Fibroblast of peridontal ligament (primary cell): ENCODE measurements around the gene PPM1N.
"Not testable (repeated sequence)": the region's sequence is repeated elsewhere in the genome, so short reads cannot be mapped to it uniquely, and the experiment has no call there.

Experiments
- DNase-seq: peaks from one replicate; pipeline ENCODE4 v3.0.0-alpha.2; 2010; ENCODE audit errors: extremely low read depth

PPM1N gene

DNA sequence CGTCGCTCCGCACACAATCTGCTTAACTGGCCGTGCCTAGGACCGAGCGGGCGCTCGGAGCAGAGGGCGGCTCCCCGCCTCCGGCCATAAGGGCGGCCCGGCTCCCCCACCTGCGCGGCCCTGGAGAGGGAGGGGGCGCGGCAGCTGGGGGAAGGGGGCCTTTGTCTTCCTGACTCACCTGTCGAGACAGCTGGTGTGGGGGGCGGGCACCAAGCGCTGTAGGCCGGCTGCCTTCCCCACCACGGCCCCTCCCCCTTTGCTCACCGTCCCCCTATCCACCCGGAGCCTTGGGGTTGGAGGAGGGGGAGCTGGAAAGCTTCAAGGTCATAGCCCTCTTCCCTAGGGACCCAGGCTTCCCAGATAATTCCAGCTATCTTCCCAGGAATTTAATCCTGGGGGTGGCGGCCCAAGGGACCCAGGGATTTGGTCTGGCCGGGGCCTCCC lies 10.2 kb downstream of the PPM1N start:
- DNase-seq, result no peak

DNA sequence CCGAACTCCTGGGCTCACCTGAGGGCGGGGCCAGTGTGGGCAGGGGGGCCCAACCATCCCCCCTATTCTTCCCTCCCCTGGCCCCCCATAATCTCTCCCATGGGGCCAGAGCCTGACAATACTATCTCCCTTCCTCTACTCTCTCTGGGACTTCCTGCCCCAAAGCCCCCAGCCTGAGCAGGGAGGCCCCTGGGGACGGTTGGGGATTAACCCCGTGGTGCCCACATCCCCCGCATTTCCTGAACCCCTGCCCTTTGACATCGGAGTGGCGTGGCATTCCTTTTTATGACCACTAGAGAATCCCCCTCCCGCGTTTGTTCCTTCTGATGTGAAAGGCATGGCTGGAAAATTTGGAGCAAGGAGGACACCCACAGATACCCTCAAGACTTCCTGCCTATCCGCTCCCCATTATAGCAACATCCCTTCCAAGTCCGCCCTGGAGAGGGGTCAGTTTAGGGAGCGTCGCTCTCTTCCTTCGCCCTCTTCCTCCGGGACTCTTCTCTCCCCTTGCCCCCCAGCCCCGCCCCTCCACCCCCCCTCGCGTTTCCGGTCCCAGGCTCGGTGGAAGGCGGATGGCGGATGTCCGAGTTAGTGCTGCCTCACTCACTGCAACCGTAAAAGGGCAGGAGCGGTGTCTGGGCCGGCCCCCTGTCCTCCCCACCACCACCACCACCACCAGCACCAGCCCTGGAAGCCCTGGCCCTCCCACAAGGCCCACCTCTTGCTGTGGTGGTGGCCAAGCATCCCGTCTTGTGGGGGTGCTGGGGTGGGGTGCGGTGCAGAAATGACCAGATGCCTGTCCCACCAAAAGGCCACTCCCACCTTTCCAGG lies 10.8 kb downstream of the PPM1N start:
- DNase-seq, result peak; percentile 41

GRCh38 chr19:45509692-45510015 lies 11.4 kb downstream of the PPM1N start:
- no peak for DNase-seq

DNA sequence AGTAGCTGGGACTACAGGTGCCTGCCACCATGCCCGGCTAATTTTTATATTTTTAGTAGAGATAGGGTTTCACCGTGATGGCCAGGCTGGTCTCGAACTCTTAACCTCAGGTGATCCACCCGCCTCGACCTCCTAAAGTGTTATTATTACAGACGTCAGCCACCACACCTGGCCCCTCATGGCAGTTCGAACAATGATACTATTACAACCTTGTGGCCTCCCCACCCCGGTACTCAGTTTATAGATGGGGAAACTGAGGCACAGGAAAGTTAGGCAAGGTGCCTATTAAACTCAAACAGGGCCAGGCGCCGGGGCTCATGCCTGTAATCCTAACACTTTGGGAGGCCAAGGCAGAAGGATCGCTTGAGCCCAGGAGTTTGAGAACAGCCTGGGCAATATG lies 12.1 kb downstream of the PPM1N start:
- not testable (repeated sequence) for DNase-seq

DNA sequence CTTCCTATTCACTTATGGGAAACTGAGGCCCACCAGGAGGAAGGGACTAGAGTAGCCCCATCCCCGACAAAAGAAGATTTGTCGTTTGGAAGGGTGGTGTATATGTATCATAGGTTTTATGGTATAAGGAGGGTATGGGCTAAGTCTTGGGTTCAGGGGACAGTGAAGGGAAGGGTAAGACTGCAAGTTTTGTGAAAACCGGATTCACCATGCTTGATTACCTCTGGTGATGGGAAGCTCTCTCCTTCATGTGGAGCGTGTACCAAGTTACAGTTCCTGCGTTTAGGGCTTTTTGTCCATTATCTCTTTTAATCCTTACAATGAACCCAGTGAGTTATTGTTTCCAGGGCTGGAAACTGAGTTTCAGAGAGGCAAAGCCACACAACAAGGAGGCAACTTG lies 12.8 kb downstream of the PPM1N start:
- no peak for DNase-seq

- no peak for DNase-seq
These were observed 14.7 kb downstream of the PPM1N start for GRCh38 chr19:45512881-45513483.

DNA sequence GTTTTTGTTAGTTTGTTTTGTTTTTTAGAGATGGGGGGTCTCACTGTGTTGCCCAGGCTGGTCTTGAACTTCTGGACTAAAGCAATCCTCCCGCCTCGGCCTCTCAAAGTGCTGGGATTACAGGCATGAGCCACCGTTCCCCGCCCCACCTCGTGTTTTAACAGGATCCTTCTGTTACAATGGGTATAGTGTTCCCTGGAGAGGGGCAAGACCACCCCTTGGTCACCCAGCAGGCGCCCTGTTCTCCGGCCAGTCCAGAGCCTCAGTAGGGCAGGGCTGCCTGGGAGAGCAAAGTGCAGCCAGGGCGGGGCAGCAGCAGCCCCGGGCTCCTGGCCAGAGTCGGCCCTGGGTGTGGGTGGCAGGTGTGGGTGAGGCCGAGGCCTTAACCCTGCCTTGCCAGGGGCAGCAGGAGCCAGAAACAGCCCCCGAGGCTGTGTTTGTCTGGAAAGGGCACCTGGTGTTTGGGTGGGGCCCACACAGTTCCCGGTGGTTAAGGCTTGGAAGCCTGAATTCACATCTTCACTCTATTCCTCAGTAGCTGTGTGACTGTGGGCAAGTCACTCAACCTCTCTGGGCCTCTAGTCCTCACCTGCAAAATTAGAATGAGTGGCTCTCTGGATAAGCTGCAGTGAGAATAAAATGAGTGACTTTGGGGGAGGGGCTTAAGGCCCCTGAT lies 16.3 kb downstream of the PPM1N start:
- DNase-seq, result no peak

DNA sequence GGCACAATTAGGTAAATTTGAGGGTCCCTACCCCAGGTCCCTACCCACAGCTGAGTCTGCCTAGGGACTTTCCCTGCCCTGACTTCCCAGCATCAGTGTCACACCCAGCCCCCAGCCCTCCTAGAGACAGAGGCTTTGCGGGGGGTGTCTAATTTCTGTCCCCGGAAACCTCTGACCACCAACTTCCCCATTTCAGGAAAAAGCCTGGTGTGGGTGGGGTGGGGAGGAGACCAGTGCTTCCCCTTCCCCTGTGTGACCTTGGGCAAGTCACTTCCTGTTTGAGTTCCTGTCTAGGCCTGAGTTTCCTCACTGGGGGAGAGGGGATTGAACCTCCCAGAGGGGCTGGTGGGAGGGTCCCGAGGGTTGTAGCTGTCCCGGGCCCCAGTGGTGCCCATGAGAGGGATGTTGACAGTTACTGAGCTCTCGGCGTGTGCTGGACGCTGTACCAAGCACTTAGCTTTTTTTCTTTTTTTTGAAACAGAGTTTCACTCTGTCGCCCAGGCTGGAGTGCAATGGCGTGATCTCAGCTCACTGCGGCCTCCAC lies 16.9 kb downstream of the PPM1N start:
- no peak for DNase-seq

- DNase-seq, result no peak
These were observed 17.7 kb downstream of the PPM1N start for GRCh38 chr19:45515807-45516401.

DNA sequence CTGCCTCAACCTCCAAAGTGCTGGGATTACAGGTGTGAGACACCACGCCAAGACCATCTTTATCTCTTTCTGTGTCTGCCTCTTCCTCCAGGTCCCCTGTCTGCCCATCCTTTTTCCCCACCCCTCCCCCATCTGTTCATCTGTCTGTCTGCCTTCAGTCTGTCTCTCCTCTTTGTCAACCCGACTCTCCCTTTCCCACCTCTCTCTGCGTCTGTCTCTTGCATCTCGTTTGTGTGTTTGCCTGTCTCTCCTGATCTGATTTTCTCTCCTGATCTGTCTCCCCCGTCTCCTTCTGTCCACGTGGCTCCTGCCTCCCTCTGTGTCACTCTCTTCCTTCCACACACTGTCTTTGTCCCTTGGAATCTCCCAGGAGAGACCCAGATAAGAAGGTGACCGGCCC lies 19.0 kb downstream of the PPM1N start:
- no peak for DNase-seq

- no peak for DNase-seq
These were observed 19.6 kb downstream of the PPM1N start for GRCh38 chr19:45517641-45518468.

DNA sequence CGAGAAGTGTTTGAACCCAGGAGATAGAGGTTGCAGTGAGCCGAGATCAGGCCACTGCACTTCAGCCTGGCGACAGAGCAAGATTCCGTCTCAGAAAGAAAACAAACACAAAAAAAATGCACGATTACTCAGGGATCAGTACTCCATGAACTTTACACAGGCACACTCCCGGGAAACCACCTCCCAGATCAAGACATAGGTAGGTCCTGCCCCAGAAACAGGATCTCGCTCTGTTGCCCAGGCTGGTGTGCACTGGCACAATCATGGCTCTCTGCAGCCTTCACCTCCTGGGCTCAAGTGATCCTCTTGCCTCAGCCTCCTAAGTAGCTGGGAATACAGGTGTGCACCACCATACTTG lies 20.2 kb downstream of the PPM1N start:
- no peak for DNase-seq

DNA sequence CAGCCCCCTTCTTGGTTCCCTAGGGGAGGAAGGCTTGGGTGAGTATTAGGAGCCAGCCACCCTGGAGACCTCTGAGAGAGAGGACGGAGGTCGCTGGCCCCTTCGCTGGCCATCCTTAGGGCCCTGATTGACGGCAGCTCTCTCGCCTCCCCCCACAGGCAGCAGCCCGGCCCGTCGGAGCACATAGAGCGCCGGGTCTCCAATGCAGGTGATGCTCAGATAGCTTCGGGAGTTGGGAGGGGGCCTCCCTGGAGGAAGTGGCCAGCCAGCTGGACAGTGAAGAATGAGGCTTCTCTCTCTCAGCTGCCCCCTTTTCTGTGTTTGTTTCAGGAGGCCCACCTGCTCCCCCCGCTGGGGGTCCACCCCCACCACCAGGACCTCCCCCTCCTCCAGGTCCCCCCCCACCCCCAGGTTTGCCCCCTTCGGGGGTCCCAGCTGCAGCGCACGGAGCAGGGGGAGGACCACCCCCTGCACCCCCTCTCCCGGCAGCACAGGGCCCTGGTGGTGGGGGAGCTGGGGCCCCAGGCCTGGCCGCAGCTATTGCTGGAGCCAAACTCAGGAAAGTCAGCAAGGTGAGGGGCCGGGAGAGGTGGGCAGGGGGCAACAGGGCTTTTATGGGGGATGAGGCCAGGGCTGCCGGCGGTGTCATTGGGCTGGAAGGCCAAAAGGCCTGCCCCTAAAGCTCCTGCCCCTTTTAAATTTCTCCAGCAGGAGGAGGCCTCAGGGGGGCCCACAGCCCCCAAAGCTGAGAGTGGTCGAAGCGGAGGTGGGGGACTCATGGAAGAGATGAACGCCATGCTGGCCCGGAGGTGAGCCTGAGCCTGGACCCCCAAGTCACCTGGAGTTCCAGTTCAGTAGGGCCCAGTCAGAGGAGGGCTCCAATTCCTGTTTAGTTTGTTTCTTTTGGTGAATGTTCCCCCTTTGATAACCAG lies 24.0 kb downstream of the PPM1N start:
- DNase-seq, result no peak

DNA sequence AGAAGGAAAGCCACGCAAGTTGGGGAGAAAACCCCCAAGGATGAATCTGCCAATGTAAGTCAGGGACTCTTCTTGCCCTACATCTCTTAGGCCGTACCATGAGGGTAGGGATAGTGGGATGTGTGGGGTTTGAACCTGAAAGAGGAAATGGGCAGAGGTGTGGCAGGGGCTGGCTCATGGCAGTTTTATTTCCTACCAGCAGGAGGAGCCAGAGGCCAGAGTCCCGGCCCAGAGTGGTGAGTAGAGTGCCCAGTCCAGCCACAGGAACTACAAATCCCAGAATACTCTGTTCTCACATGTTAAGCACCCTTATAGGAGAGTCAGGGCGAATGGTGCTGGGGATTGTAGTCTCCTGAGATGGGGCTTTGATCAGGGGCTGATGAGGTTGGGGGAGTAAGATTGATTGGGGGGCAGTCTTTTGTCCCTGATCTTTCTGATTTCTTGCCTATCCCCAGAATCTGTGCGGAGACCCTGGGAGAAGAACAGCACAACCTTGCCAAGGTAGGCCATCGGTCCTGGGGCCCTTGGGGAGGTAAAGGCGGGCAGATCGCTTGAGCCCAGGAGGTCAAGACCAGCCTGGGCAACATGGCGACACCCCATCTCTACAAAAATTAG lies 25.5 kb downstream of the PPM1N start:
- peak; percentile 89 for DNase-seq

- DNase-seq, result no peak
These were observed 26.4 kb downstream of the PPM1N start for GRCh38 chr19:45524575-45525129.

DNA sequence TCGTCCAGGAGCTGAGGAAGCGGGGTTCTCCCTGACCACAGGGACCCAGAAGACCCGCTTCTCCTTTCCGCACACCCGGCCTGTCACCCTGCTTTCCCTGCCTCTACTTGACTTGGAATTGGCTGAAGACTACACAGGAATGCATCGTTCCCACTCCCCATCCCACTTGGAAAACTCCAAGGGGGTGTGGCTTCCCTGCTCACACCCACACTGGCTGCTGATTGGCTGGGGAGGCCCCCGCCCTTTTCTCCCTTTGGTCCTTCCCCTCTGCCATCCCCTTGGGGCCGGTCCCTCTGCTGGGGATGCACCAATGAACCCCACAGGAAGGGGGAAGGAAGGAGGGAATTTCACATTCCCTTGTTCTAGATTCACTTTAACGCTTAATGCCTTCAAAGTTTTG lies 27.9 kb downstream of the PPM1N start:
- peak; percentile 31 for DNase-seq

DNA sequence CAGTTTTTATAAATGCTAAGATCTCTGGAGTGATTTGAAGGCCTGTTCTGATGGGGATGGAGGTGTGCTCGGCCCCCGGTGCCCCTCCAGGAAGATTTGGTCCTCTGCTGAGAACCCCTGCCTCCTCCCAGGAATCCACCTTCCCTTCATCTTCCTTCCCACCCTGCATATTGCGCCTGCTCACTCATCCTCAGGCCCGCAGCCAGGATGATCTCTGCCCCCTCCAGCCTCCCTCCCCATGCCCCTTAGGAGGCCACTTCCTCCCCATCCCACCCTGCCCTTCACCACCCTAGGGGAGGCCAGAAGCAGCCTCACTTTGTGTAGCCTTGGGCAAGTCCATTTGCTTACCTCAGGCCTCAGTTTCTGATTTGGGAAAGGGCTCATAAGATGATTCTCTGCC lies 28.7 kb downstream of the PPM1N start:
- DNase-seq, result no peak

DNA sequence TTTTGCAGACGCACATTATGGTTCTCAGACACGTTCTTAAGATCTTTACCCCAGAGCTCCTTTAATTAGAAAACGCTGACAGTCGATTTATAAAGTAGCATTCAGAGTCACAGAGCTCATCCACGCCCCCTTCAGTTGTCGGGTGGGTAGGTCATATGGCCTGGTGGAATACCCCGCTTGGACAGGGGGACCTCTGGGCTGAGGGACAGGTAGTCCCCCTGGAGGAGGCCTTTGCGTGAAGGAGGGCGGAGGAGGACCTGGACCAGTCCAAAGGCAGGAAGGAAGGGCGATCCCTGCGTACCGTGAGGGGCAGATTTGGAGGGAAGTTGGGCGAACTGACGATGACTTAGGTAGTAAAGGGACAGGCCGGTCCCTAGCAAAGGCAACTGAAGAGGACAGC lies 29.5 kb downstream of the PPM1N start:
- DNase-seq, result no peak

DNA sequence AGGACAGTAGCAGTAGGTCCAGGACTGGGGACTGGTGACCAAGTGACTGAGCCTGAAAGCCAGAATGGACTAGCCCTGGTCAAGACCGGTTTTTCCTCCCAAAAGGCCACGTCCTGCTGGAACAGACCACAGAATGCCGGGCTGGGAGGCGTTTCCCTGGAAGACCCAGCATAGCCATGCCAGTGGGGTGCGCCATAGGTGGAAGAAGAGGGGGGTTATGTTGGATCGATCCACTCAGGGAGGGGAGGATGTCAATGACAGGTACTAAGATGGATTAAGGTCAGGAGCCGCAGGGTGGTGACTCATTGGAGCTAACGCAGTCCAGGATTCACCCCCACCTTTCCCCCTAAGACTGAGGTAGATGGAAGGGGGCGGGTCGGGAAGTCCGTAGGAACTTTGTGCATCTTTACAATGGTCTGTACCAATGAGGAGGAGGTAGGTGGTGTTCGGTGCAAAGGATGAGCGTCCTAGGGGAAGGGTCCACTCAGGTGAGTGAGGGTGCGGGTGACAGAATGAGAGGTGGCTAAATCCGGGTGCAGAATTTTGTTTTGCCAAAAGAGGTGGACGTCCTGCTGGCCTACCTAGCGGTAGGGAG lies 30.0 kb downstream of the PPM1N start:
- no peak for DNase-seq
